ENCODE measurements around the gene KXD1.

The KXD1 gene

GRCh38 chr19:18536475-18536874 lies 21.2 kb upstream of the KXD1 start:
- no peak overlapping the region for H2AK5ac ChIP-seq (ENCODE audit: low read depth, low read length)
- H3K14ac ChIP-seq (ENCODE audit: low read length): no peak overlapping the region
- H2BK15ac ChIP-seq (ENCODE audit: low read length): no peak overlapping the region
- WGBS, 2 donors (ENCODE audit: extremely low coverage in 2 of 2, insufficient read length in 2 of 2, insufficient replicate concordance in 1 of 2): no CpG with 5 or more reads among the region's 10 CpGs
- no peak overlapping the region for H2BK120ac ChIP-seq (ENCODE audit: low read depth, low read length)
- no peak overlapping the region for H3K4me2 ChIP-seq (ENCODE audit: insufficient read depth, low read length, poor library complexity, severe bottlenecking)
- H4K91ac ChIP-seq (ENCODE audit: low read depth, low read length, poor library complexity): no peak overlapping the region
- no peak overlapping the region for H3K9ac ChIP-seq (ENCODE audit: low read depth, low read length, poor library complexity)
- no peak for DNase-seq (ENCODE audit: low spot score)
- H3K9me3 ChIP-seq (replicated peaks in 1 of 2; ENCODE audit: control insufficient read depth in 2 of 2, insufficient read depth in 1 of 2, low read depth in 1 of 2, low read length in 2 of 2): peaks cover 0 to 2% of the 10 kb centered on the region in 2 donors
- H3K23ac ChIP-seq (ENCODE audit: low read depth, low read length, poor library complexity): no peak overlapping the region
- no peak overlapping the region for H3K27ac ChIP-seq (replicated peaks; ENCODE audit: low read length)
- H3K4ac ChIP-seq (ENCODE audit: low read length): no peak overlapping the region
- H2BK5ac ChIP-seq (ENCODE audit: low read length): no peak overlapping the region
- no peak overlapping the region for H2AFZ ChIP-seq (ENCODE audit: low read length)
- peak overlapping the region; percentile 49 for H2BK12ac ChIP-seq (ENCODE audit: low read length)
- peak overlapping the region; percentile 99 for H4K8ac ChIP-seq (ENCODE audit: low read depth, low read length)
- no peaks in the 10 kb centered on the region for H3K27me3 ChIP-seq (ENCODE audit: control insufficient read depth in 3 of 3, insufficient read depth in 3 of 3, low read depth in 1 of 3, low read length in 3 of 3)
- H3K4me3 ChIP-seq (ENCODE audit: low read length in 2 of 2): no peak overlapping the region
- H3K79me1 ChIP-seq (ENCODE audit: low read depth, low read length): peaks cover 5% of the 10 kb centered on the region
- peaks cover 56 to 80% of the 10 kb centered on the region in 2 donors for H3K36me3 ChIP-seq (replicated peaks in 1 of 2; ENCODE audit: control insufficient read depth in 2 of 2, insufficient read depth in 2 of 2, low read length in 2 of 2)
- H3K18ac ChIP-seq (ENCODE audit: low read length): no peak overlapping the region
- H3K4me1 ChIP-seq (ENCODE audit: control insufficient read depth in 2 of 2, insufficient read depth in 1 of 2, low read depth in 1 of 2, low read length in 2 of 2): no peaks in the 10 kb centered on the region

- Histone ChIP-seq H3K9me3 (replicated peaks in 1 of 2; ENCODE audit: control insufficient read depth in 2 of 2, insufficient read depth in 1 of 2, low read depth in 1 of 2, low read length in 2 of 2) (peaks cover 0 to 2% of the 10 kb centered on the region in 2 donors), H3K14ac (ENCODE audit: low read length) (no peak overlapping the region), H3K4ac (ENCODE audit: low read length) (no peak overlapping the region), H4K91ac (ENCODE audit: low read depth, low read length, poor library complexity) (no peak overlapping the region), H2BK5ac (ENCODE audit: low read length) (no peak overlapping the region), H3K79me1 (ENCODE audit: low read depth, low read length) (peaks cover 10% of the 10 kb centered on the region), H2BK120ac (ENCODE audit: low read depth, low read length) (no peak overlapping the region), H3K27me3 (ENCODE audit: control insufficient read depth in 3 of 3, insufficient read depth in 3 of 3, low read depth in 1 of 3, low read length in 3 of 3) (no peaks in the 10 kb centered on the region), H2AFZ (ENCODE audit: low read length) (no peak overlapping the region), H3K9ac (ENCODE audit: low read depth, low read length, poor library complexity) (no peak overlapping the region), H3K36me3 (replicated peaks in 1 of 2; ENCODE audit: control insufficient read depth in 2 of 2, insufficient read depth in 2 of 2, low read length in 2 of 2) (peaks cover 50 to 77% of the 10 kb centered on the region in 2 donors), H4K8ac (ENCODE audit: low read depth, low read length) (no peak overlapping the region), H3K4me1 (ENCODE audit: control insufficient read depth in 2 of 2, insufficient read depth in 1 of 2, low read depth in 1 of 2, low read length in 2 of 2) (peaks cover under 1 to 2% of the 10 kb centered on the region in 2 donors), H3K4me3 (ENCODE audit: low read length in 2 of 2) (no peak overlapping the region), H2AK5ac (ENCODE audit: low read depth, low read length) (peak overlapping the region; percentile 28), H2BK15ac (ENCODE audit: low read length) (no peak overlapping the region), H3K23ac (ENCODE audit: low read depth, low read length, poor library complexity) (no peak overlapping the region), H2BK12ac (ENCODE audit: low read length) (no peak overlapping the region), H3K4me2 (ENCODE audit: insufficient read depth, low read length, poor library complexity, severe bottlenecking) (no peak overlapping the region), H3K27ac (replicated peaks; ENCODE audit: low read length) (no peak overlapping the region), H3K18ac (ENCODE audit: low read length) (peak overlapping the region; percentile 28)
- DNase-seq (ENCODE audit: low spot score): no peak
- no CpG with 5 or more reads among the region's 17 CpGs for whole genome bisulfite sequencing, 2 donors (ENCODE audit: extremely low coverage in 2 of 2, insufficient read length in 2 of 2, insufficient replicate concordance in 1 of 2)
Measured at GRCh38 chr19:18537431-18537830, 20.2 kb upstream of the KXD1 start.

- Histone ChIP-seq H3K27ac (replicated peaks; ENCODE audit: low read length) (no peak overlapping the region), H4K8ac (ENCODE audit: low read depth, low read length) (no peak overlapping the region), H2BK120ac (ENCODE audit: low read depth, low read length) (no peak overlapping the region), H3K18ac (ENCODE audit: low read length) (no peak overlapping the region), H3K4me3 (ENCODE audit: low read length in 2 of 2) (no peak overlapping the region), H3K36me3 (replicated peaks in 1 of 2; ENCODE audit: control insufficient read depth in 2 of 2, insufficient read depth in 2 of 2, low read length in 2 of 2) (peaks cover 45 to 70% of the 10 kb centered on the region in 2 donors), H3K9ac (ENCODE audit: low read depth, low read length, poor library complexity) (no peak overlapping the region), H2BK5ac (ENCODE audit: low read length) (peak overlapping the region; percentile 87), H3K27me3 (ENCODE audit: control insufficient read depth in 3 of 3, insufficient read depth in 3 of 3, low read depth in 1 of 3, low read length in 3 of 3) (no peaks in the 10 kb centered on the region), H2BK12ac (ENCODE audit: low read length) (no peak overlapping the region), H3K4me1 (ENCODE audit: control insufficient read depth in 2 of 2, insufficient read depth in 1 of 2, low read depth in 1 of 2, low read length in 2 of 2) (peaks cover 2 to 3% of the 10 kb centered on the region in 2 donors), H2AFZ (ENCODE audit: low read length) (no peak overlapping the region), H2AK5ac (ENCODE audit: low read depth, low read length) (no peak overlapping the region), H3K23ac (ENCODE audit: low read depth, low read length, poor library complexity) (no peak overlapping the region), H4K91ac (ENCODE audit: low read depth, low read length, poor library complexity) (no peak overlapping the region), H3K4ac (ENCODE audit: low read length) (no peak overlapping the region), H3K14ac (ENCODE audit: low read length) (peak overlapping the region; percentile 8), H3K4me2 (ENCODE audit: insufficient read depth, low read length, poor library complexity, severe bottlenecking) (no peak overlapping the region), H3K79me1 (ENCODE audit: low read depth, low read length) (peaks cover 12% of the 10 kb centered on the region), H3K9me3 (replicated peaks in 1 of 2; ENCODE audit: control insufficient read depth in 2 of 2, insufficient read depth in 1 of 2, low read depth in 1 of 2, low read length in 2 of 2) (peaks cover 0 to 2% of the 10 kb centered on the region in 2 donors), H2BK15ac (ENCODE audit: low read length) (no peak overlapping the region)
- no CpG with 5 or more reads among the region's 22 CpGs for WGBS, 2 donors (ENCODE audit: extremely low coverage in 2 of 2, insufficient read length in 2 of 2, insufficient replicate concordance in 1 of 2)
- DNase-seq (ENCODE audit: low spot score): no peak
Measured at GRCh38 chr19:18538115-18538514, 19.6 kb upstream of the KXD1 start.

- H3K4ac ChIP-seq (ENCODE audit: low read length): no peak overlapping the region
- H3K23ac ChIP-seq (ENCODE audit: low read depth, low read length, poor library complexity): no peak overlapping the region
- no peak overlapping the region for H4K91ac ChIP-seq (ENCODE audit: low read depth, low read length, poor library complexity)
- no peak overlapping the region for H2BK12ac ChIP-seq (ENCODE audit: low read length)
- H2BK120ac ChIP-seq (ENCODE audit: low read depth, low read length): no peak overlapping the region
- H2AK5ac ChIP-seq (ENCODE audit: low read depth, low read length): no peak overlapping the region
- H3K9ac ChIP-seq (ENCODE audit: low read depth, low read length, poor library complexity): no peak overlapping the region
- H3K18ac ChIP-seq (ENCODE audit: low read length): no peak overlapping the region
- no peak overlapping the region for H3K4me3 ChIP-seq (ENCODE audit: low read length in 2 of 2)
- no peak overlapping the region for H3K4me2 ChIP-seq (ENCODE audit: insufficient read depth, low read length, poor library complexity, severe bottlenecking)
- no CpG with 5 or more reads among the region's 19 CpGs for WGBS, 2 donors (ENCODE audit: extremely low coverage in 2 of 2, insufficient read length in 2 of 2, insufficient replicate concordance in 1 of 2)
- H3K27ac ChIP-seq (replicated peaks; ENCODE audit: low read length): no peak overlapping the region
- peaks cover 41 to 67% of the 10 kb centered on the region in 2 donors for H3K36me3 ChIP-seq (replicated peaks in 1 of 2; ENCODE audit: control insufficient read depth in 2 of 2, insufficient read depth in 2 of 2, low read length in 2 of 2)
- H2AFZ ChIP-seq (ENCODE audit: low read length): no peak overlapping the region
- no peak overlapping the region for H3K14ac ChIP-seq (ENCODE audit: low read length)
- no peaks in the 10 kb centered on the region for H3K27me3 ChIP-seq (ENCODE audit: control insufficient read depth in 3 of 3, insufficient read depth in 3 of 3, low read depth in 1 of 3, low read length in 3 of 3)
- DNase-seq (ENCODE audit: low spot score): no peak
- no peak overlapping the region for H4K8ac ChIP-seq (ENCODE audit: low read depth, low read length)
- peaks cover 12% of the 10 kb centered on the region for H3K79me1 ChIP-seq (ENCODE audit: low read depth, low read length)
- H3K4me1 ChIP-seq (ENCODE audit: control insufficient read depth in 2 of 2, insufficient read depth in 1 of 2, low read depth in 1 of 2, low read length in 2 of 2): peaks cover 4 to 8% of the 10 kb centered on the region in 2 donors
- no peak overlapping the region for H2BK15ac ChIP-seq (ENCODE audit: low read length)
- H2BK5ac ChIP-seq (ENCODE audit: low read length): no peak overlapping the region
- H3K9me3 ChIP-seq (replicated peaks in 1 of 2; ENCODE audit: control insufficient read depth in 2 of 2, insufficient read depth in 1 of 2, low read depth in 1 of 2, low read length in 2 of 2): peaks cover 0 to 2% of the 10 kb centered on the region in 2 donors
Measured at GRCh38 chr19:18539372-18539771, 18.3 kb upstream of the KXD1 start.

All from neuronal stem cell (in vitro differentiated cells).